IPS-NIHi7 (cell line): Measurements from ENCODE around the gene HRH2.
"Not testable (repeated sequence)": the region's sequence is repeated elsewhere in the genome, so short reads cannot be mapped to it uniquely, and the experiment has no call there.

ENCODE experiments used
- DNase-seq: peaks from one replicate; pipeline ENCODE4 v3.0.0; 2012; ENCODE audit warnings: mixed read lengths; ENCODE audit errors: extremely low spot score

The HRH2 gene

DNA sequence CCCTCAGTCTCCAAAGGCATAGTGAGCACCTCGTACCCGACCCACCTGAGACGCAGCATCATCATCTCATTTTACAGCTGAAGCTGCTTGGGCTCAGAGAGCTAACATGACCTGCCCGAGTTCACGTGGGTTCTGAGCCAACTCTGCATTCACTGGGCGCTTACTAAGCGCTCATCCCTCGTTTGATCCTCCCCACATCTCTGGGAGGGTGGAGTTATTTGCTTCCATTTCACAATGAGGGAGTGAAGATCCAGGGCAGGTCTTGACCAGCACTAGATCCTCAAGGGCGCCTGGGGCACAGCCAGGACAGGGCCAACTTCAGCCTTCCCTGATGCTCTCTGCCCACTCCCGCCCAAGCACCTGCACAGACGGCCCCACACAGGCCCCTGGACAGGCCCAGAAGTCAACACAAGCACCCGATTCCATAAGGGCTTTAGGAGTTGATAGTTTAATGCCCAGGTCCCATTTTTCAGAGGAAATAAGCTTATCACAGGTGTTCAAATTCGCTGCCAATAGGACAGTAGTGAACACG lies 80.8 kb downstream of the HRH2 start:
- DNase-seq = no peak

DNA sequence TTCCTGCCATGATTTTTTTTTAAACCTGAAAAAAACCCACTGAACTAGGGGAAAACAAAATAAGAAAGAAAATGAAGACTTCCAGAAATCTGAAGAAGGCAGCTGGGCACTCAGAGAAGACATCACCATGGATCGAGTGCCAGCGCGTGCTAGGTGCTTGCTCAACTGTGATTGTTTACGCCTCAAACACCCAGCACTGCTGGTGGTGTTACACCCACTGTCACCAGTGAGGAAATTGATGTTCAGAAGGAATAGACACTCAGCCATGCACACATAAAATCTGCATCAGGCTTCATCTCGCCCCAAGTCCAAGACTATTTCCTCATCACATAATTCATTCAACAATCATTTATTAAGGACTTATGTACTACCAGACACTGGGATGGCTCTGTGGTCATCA lies 82.1 kb downstream of the HRH2 start:
- DNase-seq = no peak

DNA sequence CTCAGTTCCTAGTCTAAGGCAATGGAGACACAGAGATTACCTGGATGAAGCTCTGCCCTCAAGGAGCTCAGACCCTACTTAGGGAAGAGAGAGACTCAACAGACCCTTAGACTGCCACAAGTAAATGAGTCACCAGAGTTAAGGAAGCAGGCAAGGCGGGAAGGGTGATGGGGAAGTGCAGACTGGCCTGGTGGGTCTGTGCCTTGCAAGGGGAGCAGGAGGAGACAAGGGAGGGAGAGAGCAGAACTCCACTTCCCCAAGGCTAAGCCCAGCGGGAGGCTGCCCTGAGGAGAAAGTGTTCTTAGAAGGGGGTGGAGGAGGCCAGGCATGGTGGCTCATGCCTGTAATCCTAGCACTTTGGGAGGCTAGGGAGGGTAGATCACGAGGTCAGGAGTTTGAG lies 83.7 kb downstream of the HRH2 start:
- DNase-seq = no peak

DNA sequence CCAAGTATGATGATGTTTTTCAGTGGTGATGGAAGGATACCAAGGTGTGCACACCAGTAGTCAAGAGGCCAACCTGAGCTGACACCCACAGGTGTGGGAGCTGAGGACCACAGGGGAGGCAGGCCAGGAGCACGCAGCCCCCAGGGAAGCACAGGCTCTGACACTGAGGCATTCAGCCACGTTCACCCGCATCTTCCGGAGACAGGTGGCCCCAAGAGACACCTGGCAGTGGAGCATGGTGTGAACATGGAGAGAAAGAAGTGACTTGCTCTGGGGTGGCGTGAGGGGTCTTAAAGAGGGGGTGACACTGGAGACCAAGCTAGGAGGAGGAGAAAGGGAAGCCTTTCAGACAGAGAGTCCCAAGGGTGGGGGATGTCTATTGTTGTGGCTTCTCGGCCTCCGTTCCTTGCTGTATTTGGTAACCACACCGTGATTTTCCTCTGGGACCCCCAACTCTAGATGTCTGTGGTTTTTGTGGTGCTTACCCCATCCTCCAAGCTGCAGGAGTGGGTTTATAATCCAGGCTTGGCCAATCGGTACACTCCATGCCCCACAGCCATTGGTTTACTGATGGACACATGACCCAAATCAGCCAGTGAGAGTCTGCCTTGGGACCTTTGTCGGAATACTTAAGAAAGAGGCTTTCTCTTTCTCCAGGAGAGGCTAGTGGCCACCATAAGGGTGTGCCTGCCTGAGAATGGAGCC lies 84.6 kb downstream of the HRH2 start:
- no peak for DNase-seq

DNA sequence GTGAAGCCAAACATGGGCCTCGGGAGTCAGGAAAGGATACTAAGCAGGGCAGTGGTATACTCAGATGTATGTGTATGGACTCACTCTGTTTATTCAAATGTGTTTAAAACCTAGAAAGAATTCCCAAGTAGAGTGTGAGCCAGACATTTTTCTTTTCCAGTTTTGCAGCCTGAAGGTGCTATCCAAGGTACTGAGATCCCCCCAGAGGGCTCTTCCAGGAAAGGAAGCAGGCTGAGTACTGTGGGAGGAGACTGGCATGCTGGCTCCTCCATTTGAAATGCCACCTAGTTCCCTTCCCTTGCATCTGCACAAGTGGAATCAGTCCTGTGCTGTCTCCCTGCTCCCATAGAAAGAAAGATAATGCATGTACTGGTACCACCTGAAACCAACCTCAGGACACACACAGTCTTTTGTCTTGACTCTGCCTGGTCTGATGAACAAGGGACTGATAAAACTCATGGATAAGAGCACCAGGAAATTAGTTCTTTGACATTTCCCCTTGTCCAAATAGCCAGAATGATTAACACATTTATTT lies 85.9 kb downstream of the HRH2 start:
- DNase-seq = peak; percentile 78

DNA sequence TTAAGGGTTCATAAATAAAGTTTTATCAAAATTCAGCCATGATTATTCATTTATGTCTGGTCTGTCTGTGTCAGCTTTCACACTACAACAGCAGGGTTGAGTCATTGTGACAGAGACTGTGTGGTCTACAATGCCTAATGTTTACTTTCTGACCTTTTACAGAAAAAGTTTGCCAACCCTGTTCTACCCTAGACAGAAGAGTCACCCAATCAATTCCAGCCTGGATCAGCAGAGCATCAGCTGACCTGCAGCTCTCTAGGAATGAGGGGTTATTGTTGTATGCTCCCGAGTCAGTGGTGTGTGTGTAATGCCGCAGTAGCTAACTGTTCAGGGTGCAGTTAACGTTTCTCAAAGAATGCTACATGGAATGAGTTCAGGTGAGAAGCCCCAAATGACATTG lies 87.3 kb downstream of the HRH2 start:
- peak; percentile 4 for DNase-seq

DNA sequence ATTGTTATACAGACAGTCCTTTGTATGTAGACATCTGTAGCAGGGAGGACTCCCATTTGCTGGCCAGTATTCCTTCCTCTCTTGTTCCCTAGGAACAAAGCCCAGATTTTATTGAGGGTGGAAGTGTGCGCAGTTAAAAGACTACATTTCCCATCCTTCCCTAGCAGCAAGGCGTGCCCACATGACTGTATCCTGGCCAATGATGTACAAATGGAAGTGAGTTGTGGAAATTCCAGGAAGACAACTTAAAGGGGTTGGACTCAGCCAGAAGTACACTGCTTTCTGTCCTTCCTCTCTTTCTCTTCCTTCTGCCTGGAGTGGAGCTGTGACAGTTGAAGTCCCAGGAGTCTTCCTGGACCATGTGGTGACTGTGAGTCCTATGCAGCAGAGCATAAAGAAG lies 89.0 kb downstream of the HRH2 start:
- peak; percentile 56 for DNase-seq

DNA sequence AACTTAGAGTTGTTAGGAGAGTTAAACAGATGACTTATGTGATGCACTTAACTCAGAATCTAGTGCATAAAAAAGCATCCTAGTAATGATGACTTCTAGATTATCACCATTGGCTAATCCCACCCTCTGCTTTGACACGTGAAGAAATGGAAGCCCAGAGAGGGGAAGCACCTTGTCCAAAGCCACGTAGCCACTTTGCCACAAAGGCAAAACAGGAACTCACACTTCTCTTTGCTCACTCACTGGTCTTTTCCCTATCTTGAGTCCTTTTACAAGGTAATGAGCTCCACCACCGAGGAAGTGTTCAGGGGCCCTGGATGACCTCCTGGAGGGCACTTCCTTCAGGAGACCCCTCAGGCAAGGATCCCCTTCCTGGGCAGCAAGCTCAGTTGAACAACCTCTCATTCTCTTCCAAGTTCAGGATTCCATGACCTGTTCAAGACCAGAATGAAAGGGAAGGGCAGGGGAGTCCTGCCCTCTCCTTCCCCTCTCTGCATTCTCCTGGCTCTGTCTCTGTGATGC lies 89.7 kb downstream of the HRH2 start:
- DNase-seq = no peak

DNA sequence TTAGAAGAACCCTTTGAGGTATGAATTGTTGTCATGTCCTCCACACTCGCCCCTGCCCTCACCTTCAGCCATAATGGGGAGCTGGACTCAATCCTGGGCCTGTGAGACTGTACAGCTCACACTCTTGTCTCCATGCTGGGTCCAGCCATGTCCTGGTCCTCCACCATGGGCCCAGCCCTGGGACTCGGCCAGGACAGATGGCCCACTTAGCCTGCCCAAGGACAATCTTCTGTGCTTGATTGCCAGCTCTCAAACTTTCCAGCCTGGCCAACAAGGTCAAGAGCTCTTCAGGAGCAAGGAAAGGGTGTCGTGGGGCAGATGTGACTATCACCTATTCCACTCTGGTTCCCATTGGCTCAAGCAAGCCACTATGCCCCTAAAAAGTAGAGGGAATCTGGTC lies 90.8 kb downstream of the HRH2 start:
- peak; percentile 2 for DNase-seq

DNA sequence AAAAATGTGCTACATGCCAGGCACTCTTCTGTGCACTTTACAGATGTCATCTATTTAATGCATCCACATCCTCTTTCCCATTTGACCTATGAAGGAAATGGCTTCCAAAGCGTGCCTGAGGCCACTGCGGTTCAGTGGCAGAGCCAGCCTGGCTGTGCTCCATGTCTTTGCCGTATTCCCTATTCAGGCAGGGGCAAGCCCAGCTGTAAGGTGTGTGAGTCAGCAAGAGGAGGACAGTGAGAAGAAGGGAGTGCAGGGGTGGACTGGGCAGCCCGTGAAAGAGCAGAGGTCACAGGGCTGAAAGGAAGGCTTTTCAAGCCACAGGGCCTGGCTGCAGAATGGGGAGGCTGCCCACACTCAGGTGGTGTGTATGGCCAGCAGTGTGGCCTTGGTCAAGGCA lies 91.7 kb downstream of the HRH2 start:
- peak; percentile 7 for DNase-seq

DNA sequence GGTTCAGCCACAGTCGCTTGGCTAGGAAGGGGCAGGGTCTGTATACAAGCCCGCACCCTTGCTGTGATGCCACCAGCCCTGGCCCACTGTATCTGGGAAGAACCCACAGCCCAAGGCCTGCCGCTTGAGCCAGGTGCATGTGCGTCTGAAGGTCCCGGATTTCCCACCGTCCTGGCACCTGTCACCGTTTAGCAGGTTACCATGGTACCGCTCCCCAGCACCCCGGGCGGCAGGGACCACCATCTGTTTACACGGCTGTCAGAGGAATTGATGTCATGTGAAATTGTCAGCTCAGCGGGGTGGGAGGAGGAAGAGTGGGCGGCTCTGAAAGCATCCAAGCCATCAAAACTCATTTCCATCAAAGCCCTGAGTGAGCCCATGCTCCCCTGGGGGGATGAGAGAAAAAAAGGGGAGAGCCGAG lies 92.7 kb downstream of the HRH2 start:
- DNase-seq = peak; percentile 48

DNA sequence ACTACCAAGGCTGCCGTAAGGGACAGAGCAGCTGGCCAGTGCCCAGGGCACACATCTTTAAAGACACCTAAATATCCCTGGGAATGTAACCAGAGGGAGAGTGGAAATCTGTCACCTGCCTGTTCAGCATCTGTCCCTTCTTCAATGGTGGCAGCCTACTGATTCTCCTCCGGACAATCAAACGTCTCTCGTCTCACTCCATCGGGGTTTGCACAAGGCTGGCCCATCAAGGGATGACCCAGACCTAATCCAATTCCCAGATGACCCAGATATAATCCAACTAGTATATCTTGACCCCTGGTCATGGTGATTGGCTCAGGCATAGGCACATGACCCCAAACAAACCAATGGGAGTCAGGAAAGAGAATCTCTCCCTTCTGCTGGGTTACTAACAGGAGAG lies 93.5 kb downstream of the HRH2 start:
- DNase-seq = no peak

DNA sequence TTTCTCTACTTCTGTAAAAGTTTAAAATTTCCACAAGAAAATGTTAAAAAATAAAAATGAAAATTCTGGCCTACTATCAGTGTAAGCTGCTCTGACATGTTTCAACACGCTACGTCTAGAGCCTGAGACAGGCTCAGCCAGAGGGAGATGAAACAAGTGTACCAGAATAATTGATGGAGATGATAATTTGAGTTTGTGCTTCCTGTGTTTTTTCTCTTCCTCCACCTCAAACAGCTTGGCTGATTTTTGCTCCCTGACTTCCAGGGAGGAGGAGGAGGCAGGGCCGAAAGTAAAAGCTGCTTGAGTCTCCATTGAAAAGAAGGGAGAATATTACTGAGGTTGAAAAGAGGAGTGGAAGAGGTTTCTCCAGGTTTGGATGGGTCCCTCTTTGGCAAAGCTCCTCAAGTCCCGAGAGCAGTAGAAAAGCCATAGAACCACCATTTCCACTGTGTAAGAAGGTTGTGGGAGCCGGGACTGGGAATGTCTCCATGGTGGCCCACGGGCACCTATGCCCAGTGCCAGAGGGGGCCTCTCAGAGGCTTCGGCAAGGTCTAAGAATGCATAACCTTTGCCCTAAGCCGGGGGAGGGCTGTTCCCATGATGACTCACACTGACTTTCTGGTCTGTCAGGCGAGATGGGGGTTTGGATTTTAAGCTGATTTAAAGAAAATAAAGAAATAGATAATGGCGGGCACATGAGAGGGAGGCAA lies 95.1 kb downstream of the HRH2 start:
- no peak for DNase-seq

DNA sequence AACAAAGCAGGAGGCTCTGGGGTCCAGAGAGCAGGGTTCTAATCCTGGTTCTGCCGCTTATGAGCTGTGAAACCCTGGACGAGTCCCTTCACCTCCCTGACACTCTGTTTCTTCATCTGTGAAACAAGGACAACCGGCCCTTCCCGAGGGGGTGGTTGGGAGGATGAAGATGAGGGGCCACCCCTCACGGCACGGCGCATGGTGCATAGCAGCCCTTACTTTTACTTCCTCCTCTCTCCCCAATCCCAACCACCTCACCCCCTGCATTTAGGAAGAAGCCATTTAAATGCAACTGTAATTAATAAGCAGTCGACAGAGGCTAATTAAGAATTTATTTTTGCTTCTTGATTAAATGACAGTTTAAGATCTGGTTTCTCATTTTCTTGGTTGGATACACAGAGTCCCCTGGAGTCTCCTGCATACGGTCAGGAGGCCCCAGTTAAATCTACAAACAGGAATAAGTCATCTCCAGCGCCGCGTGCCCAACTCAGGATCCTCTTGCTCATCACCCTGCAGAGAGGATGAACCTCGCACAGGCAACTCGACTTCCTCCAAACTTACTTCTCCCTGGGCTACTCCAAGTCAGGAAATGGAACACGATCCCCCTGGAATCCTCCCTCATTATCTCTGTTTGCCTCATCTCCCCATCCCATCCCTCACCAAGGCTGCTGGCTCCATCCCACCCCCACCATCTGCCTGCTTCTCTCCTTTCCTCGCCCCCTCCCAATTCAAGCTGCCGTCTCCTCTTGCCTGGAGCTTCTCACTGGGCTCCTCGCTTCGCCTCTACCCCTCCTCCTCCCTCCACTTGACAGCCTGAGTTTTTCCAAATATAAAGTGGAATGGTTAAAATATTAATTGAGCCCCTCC lies 95.9 kb downstream of the HRH2 start:
- no peak for DNase-seq

DNA sequence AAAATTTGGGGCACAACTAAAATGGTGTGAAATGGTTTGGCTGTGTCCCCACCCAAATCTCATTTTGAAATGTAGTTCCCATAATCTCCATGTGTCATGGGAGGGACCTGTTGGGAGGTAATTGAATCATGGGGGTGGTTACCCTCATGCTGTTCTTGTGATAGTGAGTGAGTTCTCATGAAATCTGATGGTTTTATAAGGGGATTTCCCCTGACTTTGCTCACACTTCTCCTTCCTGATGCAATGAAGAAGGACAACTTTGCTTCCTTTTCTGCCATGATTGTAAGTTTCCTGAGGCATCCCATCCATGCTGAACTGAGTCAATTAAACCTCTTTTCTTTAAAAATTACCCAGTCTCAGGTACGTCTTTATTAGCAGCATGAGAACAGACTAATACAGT lies 102.1 kb downstream of the HRH2 start:
- DNase-seq = not testable (repeated sequence)
